ENCODE data around the gene OMP.

Gene OMP

GRCh38 chr11:77124488-77124887 is 21.8 kb downstream of the OMP start:
- TF ChIP-seq CTCF (conservative IDR thresholded peaks at IDR 0.05; ENCODE audit: low read length), result no peak
- DNase-seq (ENCODE audit: low read depth), result no peak
- no peak overlapping the region for H3K4me3 ChIP-seq (ENCODE audit: low read length)

GRCh38 chr11:77125191-77125590 is 22.6 kb downstream of the OMP start:
- TF ChIP-seq CTCF (conservative IDR thresholded peaks at IDR 0.05; ENCODE audit: low read length), result no peak
- no peak overlapping the region for H3K4me3 ChIP-seq (ENCODE audit: low read length)
- no peak for DNase-seq (ENCODE audit: low read depth)

- no peak for TF ChIP-seq CTCF (conservative IDR thresholded peaks at IDR 0.05; ENCODE audit: low read length)
- no peak for DNase-seq (ENCODE audit: low read depth)
Measured at GRCh38 chr11:77125695-77126094, 23.1 kb downstream of the OMP start.

GRCh38 chr11:77126156-77126775 is 23.6 kb downstream of the OMP start:
- DNase-seq (ENCODE audit: low read depth), result no peak
- no peak for TF ChIP-seq CTCF (conservative IDR thresholded peaks at IDR 0.05; ENCODE audit: low read length)
- H3K4me3 ChIP-seq (ENCODE audit: low read length), result no peak overlapping the region

More at GRCh38 chr11:77125695-77126094, 23.1 kb downstream of the OMP start:
- H3K4me3 ChIP-seq (ENCODE audit: low read length), result no peak overlapping the region

- DNase-seq (ENCODE audit: low read depth), result no peak
- H3K4me3 ChIP-seq (ENCODE audit: low read length), result peak overlapping the region; percentile 59
- TF ChIP-seq CTCF (conservative IDR thresholded peaks at IDR 0.05; ENCODE audit: low read length), result no peak
Measured at GRCh38 chr11:77126861-77127234, 24.2 kb downstream of the OMP start.

GRCh38 chr11:77127235-77127911 is 24.7 kb downstream of the OMP start:
- H3K4me3 ChIP-seq (ENCODE audit: low read length), result peak overlapping the region; percentile 59
- no peak for DNase-seq (ENCODE audit: low read depth)
- TF ChIP-seq CTCF (conservative IDR thresholded peaks at IDR 0.05; ENCODE audit: low read length), result peak; percentile 91

Data from AG10803 (cell line).